ENCODE results near the gene IFT80. TPM values are rescaled to one million over a fixed set of nuclear protein-coding genes. Genes with fewer than 3 reads are reported as not detected.
A peak's percentile ranks its signal among the peaks of the same experiment; 100 is the strongest.
"Not testable (repeated sequence)": the region's sequence is repeated elsewhere in the genome, so short reads cannot be mapped to it uniquely, and the experiment has no call there.

IFT80 gene
- total RNA-seq, 2 donors from 2014 or later = 24.6 to 26.1 TPM

DNA sequence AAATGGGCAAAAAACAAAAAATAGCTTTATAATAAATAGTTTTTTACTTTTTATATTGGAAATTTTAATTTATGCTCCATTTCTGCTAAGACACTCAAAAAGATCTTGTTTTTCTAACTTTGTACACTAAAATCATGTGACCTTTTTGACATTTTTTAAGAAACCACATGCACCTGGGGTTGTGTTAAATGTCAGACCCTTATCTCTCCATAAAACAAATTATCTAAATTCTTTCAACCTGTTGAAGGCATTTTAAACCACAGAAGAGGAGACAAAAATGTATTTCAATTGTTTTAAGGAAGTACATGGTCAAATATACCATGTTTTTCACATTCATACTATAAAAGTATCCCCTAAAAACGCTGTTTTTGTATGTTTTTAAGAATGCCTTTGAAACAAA, 29.2 kb downstream of the IFT80 start:
- Mint-ChIP-seq H3K4me1 (peaks cover 11% of the 10 kb centered on the region), H3K4me3 (no peak overlapping the region), H3K36me3 (ENCODE audit: low read depth) (peaks cover 9% of the 10 kb centered on the region), H3K27me3 (no peaks in the 10 kb centered on the region), H3K27ac (peak overlapping the region; percentile 1)
- DNase-seq = no peak
- ATAC-seq = peak; percentile 44
- H3K9me3 ChIP-seq (ENCODE audit: control insufficient read depth, low read length, poor library complexity, severe bottlenecking) = no peaks in the 10 kb centered on the region

DNA sequence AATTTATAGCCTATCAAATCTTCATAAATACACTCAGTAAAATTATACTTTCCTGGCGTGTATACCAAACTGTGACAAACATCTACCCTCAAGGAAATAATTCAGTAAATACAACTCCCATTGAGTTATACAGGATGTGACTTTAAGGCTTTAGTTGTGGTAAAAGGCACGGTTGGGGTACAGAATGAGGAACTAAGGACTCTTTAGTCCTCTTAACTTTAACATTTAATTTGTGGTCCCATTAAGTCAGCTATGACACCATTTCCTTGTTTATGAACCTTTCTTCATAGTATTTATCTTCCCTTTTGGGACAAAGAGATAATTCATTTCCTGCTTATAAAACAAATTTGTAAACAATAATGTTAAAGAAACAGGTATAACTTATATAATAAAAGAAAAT, 30.2 kb downstream of the IFT80 start:
- Mint-ChIP-seq H3K27ac (no peak overlapping the region), H3K36me3 (ENCODE audit: low read depth) (peaks cover 5% of the 10 kb centered on the region), H3K4me3 (no peak overlapping the region), H3K27me3 (no peaks in the 10 kb centered on the region), H3K4me1 (peaks cover 11% of the 10 kb centered on the region)
- ATAC-seq (peak; percentile 65), DNase-seq (no peak)
- H3K9me3 ChIP-seq (ENCODE audit: control insufficient read depth, low read length, poor library complexity, severe bottlenecking) = no peaks in the 10 kb centered on the region

DNA sequence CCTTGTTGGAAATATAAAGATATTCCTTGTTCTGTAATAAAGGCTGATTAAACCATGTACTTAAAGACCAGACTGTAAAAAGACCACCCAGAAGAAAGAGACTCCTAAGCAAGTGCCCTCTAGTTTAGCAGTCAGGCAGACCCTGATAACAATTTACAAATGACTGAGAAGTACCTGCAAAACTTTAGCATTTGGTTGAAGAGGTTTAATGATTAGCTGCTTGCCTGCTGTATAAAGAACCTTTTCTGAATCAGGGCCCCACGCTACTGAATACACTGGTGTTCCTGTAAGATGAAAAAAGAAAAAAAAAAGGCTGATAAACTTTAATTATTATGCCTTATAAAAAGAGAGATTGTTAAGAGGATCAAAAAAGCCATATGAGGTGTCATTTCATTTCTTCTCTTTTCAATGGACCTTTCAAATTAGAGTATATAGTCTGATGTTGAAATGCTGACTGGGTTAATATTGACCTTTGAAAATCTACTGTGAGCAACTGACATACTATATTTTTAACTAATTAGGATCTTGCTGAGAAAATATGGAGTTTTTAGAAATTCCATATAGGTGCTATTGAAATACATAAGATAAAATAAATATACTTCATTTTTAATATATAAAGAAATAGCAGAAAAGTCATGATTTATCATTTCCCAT, 33.0 kb downstream of the IFT80 start:
- no peak for DNase-seq
- H3K4me3 Mint-ChIP-seq = no peak overlapping the region
- peaks cover 8% of the 10 kb centered on the region for H3K36me3 Mint-ChIP-seq (ENCODE audit: low read depth)
- no peak for ATAC-seq
- H3K9me3 ChIP-seq (ENCODE audit: control insufficient read depth, low read length, poor library complexity, severe bottlenecking) = no peaks in the 10 kb centered on the region
- no peaks in the 10 kb centered on the region for H3K27me3 Mint-ChIP-seq
- H3K4me1 Mint-ChIP-seq = peaks cover 11% of the 10 kb centered on the region
- H3K27ac Mint-ChIP-seq = no peak overlapping the region

DNA sequence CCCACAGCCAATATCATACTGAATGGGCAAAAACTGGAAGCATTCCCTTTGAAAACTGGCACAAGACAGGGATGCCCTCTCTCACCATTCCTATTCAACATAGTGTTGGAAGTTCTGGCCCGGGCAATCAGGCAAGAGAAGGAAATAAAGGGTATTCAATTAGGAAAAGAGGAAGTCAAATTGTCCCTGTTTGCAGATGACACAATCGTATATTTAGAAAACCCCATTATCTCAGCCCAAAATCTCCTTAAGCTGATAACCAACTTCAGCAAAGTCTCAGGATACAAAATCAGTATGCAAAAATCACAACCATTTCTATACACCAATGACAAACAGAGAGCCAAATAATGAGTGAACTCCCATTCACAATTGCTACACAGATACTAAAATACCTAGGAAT, 36.1 kb downstream of the IFT80 start:
- H3K9me3 ChIP-seq (ENCODE audit: control insufficient read depth, low read length, poor library complexity, severe bottlenecking); DNase-seq; ATAC-seq; H3K4me1 Mint-ChIP-seq; H3K36me3 Mint-ChIP-seq (ENCODE audit: low read depth); H3K4me3 Mint-ChIP-seq; H3K27ac Mint-ChIP-seq; H3K27me3 Mint-ChIP-seq: not testable (repeated sequence)

DNA sequence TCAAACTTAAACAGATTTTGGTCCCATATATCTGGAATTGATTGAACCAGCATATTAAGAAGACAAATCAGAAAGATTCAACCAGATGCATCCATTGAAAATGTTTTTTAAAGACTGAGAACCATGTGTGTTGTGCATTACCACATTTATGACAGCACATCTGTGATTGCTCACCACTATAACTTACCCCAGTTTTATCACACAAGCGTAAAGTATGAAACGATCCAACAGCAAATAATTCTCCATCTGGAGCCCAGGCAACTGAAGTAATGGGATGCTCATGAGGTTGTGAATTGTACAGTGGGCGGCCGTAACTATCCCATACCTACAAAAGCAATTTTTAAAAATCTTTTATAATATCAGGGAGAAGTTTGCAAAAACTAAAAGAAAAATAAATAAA, 43.2 kb downstream of the IFT80 start:
- H3K27me3 Mint-ChIP-seq = no peaks in the 10 kb centered on the region
- H3K4me3 Mint-ChIP-seq = no peak overlapping the region
- H3K27ac Mint-ChIP-seq = no peak overlapping the region
- peaks cover 5% of the 10 kb centered on the region for H3K36me3 Mint-ChIP-seq (ENCODE audit: low read depth)
- DNase-seq (no peak), ATAC-seq (no peak)
- H3K9me3 ChIP-seq (ENCODE audit: control insufficient read depth, low read length, poor library complexity, severe bottlenecking) = no peaks in the 10 kb centered on the region
- peaks cover 5% of the 10 kb centered on the region for H3K4me1 Mint-ChIP-seq

DNA sequence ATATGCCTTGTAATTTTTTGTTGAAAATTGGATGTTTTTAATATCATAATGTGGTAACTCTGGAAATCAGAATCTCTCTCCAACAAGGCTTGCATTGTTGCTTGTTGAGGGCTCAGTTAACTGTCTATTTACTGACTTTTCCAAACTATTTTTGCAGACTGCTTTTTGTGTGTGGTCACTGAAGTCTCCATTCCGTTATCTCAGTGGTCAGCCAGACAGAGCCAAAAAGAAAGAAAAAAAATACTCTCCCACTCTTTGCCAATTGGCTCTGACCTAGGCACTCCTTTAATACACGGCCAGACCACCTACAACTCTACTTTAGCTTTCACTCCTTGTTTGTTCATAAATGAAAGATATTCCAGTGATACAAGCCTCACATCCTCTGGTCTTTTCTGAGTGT, 52.5 kb downstream of the IFT80 start:
- H3K9me3 ChIP-seq (ENCODE audit: control insufficient read depth, low read length, poor library complexity, severe bottlenecking) = peaks cover 3% of the 10 kb centered on the region
- Mint-ChIP-seq H3K4me1 (no peaks in the 10 kb centered on the region), H3K27ac (no peak overlapping the region), H3K27me3 (no peaks in the 10 kb centered on the region), H3K36me3 (ENCODE audit: low read depth) (no peaks in the 10 kb centered on the region), H3K4me3 (no peak overlapping the region)
- ATAC-seq = no peak
- no peak for DNase-seq

DNA sequence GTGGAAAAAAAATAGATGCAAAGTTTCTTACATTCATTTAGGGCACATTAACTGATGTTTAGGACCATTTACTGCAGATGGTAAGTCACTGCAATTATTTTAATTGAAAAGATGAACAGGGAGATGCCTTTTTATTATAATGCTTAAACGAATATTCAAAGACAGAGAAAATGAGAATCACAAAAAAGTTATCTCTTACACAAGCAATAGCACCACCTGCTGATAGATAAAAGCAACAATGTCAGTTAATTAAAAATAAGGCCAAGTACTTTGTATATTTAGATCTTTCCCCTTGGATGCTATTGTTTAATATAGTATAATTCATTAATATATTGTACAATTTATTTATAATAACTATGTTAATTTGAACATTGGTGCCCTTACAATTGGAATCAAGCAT, 55.9 kb downstream of the IFT80 start:
- ATAC-seq (no peak), DNase-seq (no peak)
- H3K4me3 Mint-ChIP-seq = no peak overlapping the region
- H3K27ac Mint-ChIP-seq = no peak overlapping the region
- peaks cover 3% of the 10 kb centered on the region for H3K9me3 ChIP-seq (ENCODE audit: control insufficient read depth, low read length, poor library complexity, severe bottlenecking)
- H3K36me3 Mint-ChIP-seq (ENCODE audit: low read depth) = peaks cover 3% of the 10 kb centered on the region
- H3K27me3 Mint-ChIP-seq = no peaks in the 10 kb centered on the region
- H3K4me1 Mint-ChIP-seq = no peaks in the 10 kb centered on the region

DNA sequence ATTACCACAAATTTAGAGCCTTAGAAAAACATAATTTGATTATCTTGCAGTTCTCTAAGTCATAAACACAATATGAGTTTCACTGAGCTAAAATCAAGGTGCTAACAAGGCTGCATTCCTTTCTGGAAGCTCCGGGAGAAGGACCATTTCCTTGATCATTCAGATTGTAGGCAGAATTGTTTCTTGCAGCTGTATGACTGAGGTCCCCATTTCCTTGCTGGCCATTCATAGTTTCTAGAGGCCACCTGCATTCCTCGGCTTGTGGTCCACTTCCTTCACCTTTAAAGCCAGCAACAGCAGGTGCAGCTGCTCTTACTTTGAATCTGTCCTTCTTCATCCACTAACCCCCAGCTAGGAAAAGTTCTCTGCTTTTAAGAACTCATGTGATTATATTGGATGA, 58.7 kb downstream of the IFT80 start:
- peaks cover 3% of the 10 kb centered on the region for H3K36me3 Mint-ChIP-seq (ENCODE audit: low read depth)
- no peak overlapping the region for H3K27ac Mint-ChIP-seq
- no peaks in the 10 kb centered on the region for H3K4me1 Mint-ChIP-seq
- peaks cover 3% of the 10 kb centered on the region for H3K9me3 ChIP-seq (ENCODE audit: control insufficient read depth, low read length, poor library complexity, severe bottlenecking)
- no peaks in the 10 kb centered on the region for H3K27me3 Mint-ChIP-seq
- ATAC-seq (no peak), DNase-seq (no peak)
- no peak overlapping the region for H3K4me3 Mint-ChIP-seq

DNA sequence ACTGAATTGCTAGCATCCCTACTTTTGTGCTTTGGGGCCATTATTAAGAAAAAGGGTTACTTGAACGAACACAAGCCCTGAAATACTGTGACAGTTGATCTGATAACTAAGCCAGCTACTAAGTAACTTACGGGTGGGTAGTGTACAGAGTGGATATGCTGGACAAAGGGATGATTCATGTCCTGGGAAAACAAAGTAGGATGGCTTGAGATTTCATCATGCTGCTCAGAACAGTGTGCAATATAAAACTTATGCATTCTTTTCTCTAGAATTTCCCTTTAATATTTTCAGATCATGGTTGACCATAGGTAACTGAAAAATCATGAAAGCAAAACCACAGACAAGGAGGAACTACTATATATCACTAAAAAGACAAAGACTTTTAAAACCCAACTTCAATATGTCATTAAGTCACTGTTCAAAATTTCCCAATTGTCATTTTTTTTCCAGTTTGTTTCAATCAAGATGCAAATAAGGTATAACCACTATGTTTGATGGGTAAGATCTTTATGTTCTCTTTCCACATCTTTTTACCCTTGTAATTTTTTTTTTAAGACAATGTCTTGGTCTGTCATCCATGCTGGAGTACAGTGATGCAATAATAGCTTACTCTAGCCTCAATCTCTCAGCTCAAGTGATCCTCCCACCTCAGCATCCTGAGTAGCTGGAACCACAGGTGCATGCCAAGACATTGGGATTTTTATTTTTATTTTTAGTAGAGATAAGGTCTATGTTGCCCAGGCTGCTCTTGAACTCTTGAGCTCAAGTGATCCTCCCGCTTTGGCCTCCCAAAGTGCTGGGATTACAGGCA, 67.7 kb downstream of the IFT80 start:
- Mint-ChIP-seq H3K4me1 (peaks cover 3% of the 10 kb centered on the region), H3K4me3 (no peak overlapping the region), H3K27me3 (no peaks in the 10 kb centered on the region), H3K27ac (no peak overlapping the region), H3K36me3 (ENCODE audit: low read depth) (peaks cover 4% of the 10 kb centered on the region)
- ATAC-seq = no peak
- DNase-seq = no peak
- H3K9me3 ChIP-seq (ENCODE audit: control insufficient read depth, low read length, poor library complexity, severe bottlenecking) = no peaks in the 10 kb centered on the region

DNA sequence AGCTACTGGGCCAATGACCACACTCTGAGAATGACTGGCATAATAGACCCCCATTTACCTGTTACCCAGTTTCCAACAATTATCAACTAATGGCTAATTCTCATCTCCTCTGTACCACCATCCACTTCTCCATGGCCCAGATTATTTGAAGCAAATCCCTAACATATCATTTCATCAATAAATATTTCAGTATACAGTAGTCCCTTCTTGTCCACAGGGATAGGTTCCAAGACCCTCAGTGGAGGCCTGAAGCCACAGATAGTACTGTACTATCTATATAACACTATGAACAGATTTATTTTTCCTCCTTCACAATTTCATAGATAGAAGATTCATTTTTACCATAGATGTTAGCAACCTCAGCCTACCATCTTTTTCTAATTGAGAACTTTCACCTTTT, 68.3 kb downstream of the IFT80 start:
- Mint-ChIP-seq H3K4me3 (no peak overlapping the region), H3K27me3 (no peaks in the 10 kb centered on the region), H3K27ac (no peak overlapping the region), H3K4me1 (peaks cover 3% of the 10 kb centered on the region), H3K36me3 (ENCODE audit: low read depth) (peaks cover 4% of the 10 kb centered on the region)
- H3K9me3 ChIP-seq (ENCODE audit: control insufficient read depth, low read length, poor library complexity, severe bottlenecking) = no peaks in the 10 kb centered on the region
- no peak for ATAC-seq
- DNase-seq = no peak

DNA sequence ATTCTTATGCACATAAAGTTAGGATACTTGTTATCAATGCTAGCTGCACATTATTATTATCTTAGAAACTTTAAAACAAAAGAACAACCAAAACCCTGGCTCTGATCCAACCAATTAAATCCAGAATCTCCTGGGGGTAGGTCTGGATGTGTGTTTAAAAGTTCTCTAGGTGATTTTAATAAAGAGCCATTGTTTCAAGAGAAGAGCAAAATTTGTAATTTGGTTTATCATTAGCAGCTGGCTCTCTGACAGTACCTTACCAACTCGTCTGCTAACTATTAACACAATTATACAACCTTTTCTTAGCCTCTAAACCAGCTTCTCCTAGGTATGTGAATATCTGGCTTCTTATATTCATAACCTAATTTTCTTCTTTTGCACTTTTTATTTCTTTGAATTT, 68.9 kb downstream of the IFT80 start:
- ATAC-seq (no peak), DNase-seq (no peak)
- Mint-ChIP-seq H3K4me3 (no peak overlapping the region), H3K27me3 (no peaks in the 10 kb centered on the region), H3K27ac (no peak overlapping the region), H3K4me1 (peaks cover 3% of the 10 kb centered on the region), H3K36me3 (ENCODE audit: low read depth) (peaks cover 4% of the 10 kb centered on the region)
- H3K9me3 ChIP-seq (ENCODE audit: control insufficient read depth, low read length, poor library complexity, severe bottlenecking) = no peaks in the 10 kb centered on the region

DNA sequence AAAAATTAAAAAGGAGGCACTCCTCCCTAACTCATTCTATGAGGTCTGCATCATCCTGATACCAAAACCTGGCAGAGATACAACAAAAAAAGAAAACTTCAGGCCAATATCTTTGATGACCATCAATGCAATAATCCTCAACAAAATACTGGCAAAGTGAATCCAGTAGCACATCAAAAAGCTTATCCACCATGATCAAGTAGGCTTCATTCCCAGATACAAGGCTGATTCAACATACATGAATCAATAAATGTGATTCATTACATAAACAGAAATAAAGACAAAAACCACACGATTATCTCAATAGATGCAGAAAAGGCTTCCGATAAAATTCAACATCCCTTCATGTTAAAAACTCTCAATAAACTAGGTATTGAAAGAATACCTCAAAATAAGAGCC, 72.7 kb downstream of the IFT80 start:
- H3K36me3 Mint-ChIP-seq (ENCODE audit: low read depth); H3K4me1 Mint-ChIP-seq; ATAC-seq; H3K27ac Mint-ChIP-seq; H3K4me3 Mint-ChIP-seq; DNase-seq; H3K9me3 ChIP-seq (ENCODE audit: control insufficient read depth, low read length, poor library complexity, severe bottlenecking); H3K27me3 Mint-ChIP-seq: not testable (repeated sequence)

DNA sequence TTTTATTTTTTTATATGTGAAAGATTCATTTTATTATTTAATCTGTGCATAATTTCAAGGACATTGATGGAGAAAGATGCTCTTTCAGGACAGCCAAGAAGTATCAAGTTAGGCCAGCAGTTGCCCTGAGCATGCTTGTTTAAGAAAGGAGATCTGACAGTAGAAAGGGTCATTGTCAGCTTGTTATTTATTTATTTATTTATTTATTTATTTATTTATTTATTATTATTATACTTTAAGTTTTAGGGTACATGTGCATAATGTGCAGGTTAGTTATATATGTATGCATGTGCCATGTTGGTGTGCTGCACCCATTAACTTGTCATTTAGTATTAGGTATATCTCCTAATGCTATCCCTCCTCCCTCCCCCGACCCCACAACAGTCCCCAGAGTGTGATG, 77.2 kb downstream of the IFT80 start:
- not testable (repeated sequence) for H3K27me3 Mint-ChIP-seq; H3K4me3 Mint-ChIP-seq; H3K36me3 Mint-ChIP-seq (ENCODE audit: low read depth); H3K4me1 Mint-ChIP-seq; H3K9me3 ChIP-seq (ENCODE audit: control insufficient read depth, low read length, poor library complexity, severe bottlenecking); DNase-seq; ATAC-seq; H3K27ac Mint-ChIP-seq

DNA sequence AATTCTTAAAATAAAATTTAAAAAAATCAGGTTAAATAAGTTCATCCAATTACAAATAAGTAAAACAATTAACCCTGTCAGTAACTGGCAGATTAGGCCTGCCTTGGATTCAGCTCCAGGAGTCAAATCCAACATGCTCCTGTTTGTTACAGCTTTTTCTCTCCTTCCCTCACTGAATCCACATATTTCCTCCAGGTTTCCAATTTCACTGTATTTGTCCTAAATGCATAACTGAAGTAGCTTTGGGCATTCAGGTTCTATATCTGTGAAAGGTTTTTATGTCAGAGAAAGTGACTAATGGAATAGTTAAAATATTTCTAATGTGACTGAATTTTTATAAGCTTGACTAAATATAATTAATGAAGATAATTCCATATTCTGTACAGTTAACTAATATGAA, 79.7 kb downstream of the IFT80 start:
- H3K9me3 ChIP-seq (ENCODE audit: control insufficient read depth, low read length, poor library complexity, severe bottlenecking) = no peaks in the 10 kb centered on the region
- ATAC-seq (no peak), DNase-seq (no peak)
- Mint-ChIP-seq H3K27me3 (no peaks in the 10 kb centered on the region), H3K27ac (no peak overlapping the region), H3K4me3 (no peak overlapping the region), H3K36me3 (ENCODE audit: low read depth) (peaks cover 11% of the 10 kb centered on the region), H3K4me1 (no peaks in the 10 kb centered on the region)

Measured in T-helper 17 cell (primary cell).